HG03159 (cell line): ENCODE data around the gene NOL3.

Experiments
- ATAC-seq: cut with Tn5 transposase; IDR thresholded peaks from one replicate; pipeline ENCODE4 v1.9.1; 2021; ENCODE audit warnings: mild to moderate bottlenecking, moderate library complexity; ENCODE audit not compliant: unreplicated experiment

Gene NOL3

DNA sequence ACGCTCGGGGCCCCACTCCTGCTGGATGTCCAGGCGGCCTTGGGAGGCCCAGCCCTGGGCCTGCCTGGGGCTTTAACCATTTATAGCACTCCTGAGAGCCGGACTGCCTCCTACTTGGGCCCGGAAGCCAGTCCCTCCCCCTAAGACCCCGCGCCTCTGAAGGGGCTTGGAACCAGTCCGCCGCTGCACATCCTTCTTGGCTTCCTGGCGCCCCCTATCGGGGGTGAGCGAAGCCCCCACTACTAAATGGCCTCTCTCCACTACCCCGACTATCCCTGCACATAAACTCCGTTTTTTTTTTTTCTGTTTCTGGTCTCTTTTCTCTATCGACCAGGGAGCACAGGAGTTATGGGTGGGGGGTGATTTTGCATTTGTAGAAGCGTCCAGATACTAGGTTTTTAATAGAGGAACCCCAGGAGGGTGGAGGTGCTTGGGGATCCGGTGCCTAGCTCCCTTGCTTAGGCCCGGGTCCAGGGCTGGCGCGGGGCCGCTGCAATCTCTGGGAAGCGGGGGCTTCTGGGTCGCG, 633 bp upstream of the NOL3 start:
- ATAC-seq = no peak

DNA sequence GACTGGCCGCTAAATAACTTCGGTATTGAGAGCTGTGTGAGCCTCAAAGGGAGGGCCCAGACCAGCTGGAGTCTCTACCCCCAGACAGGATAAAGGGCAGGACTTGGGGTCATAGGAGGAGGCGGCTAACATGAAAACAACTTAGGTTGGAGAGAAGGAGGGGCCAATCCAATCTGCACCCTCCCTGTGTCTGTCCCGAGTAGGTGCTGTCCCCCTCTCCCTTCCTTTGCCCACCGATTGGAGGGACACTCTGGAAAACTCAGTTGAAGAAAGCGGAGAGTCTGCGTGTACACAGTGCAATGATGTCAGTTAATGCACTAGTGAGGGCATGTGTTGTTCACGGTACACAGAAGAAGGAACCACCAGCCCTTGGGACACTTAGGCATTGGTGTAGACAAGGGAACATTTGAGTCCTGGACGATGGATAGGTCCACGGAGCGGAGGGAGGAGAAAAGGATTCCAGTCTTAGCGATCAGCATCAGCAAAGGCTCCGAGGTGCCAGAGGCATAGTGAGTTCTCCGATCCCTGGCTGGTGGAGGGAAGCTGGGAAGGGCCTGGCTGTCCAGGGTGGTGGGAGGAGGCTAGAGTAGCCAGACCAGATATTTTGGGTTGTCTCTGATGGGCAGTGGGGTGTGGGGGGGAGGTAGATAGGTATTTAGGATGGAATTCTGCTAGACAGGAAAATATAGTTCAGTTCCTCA, 761 bp downstream of the NOL3 start:
- no peak for ATAC-seq

DNA sequence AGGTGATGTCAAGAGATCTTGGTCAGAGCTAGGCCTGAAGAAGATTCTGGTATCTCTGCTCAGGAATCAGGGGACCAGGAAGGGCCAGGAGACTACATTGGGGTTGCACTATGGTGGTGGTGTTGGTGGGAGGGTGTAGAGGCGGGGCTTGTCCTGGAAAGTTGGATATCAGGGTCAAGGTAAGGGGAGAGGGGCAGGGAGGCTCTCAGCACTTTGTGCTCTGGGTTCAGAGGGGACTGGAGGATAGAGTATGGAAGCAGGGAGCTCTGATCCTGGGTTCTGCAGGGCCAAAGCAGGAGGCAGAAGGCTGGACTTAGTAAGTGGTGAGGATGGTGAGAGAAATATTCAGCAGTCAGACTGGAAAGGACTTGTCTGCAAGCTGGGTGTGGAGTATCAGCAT, 3.0 kb downstream of the NOL3 start:
- ATAC-seq = no peak

GRCh38 chr16:67173808-67174705, 3.7 kb downstream of the NOL3 start:
- no peak for ATAC-seq

GRCh38 chr16:67174706-67175231, 4.4 kb downstream of the NOL3 start:
- no peak for ATAC-seq

DNA sequence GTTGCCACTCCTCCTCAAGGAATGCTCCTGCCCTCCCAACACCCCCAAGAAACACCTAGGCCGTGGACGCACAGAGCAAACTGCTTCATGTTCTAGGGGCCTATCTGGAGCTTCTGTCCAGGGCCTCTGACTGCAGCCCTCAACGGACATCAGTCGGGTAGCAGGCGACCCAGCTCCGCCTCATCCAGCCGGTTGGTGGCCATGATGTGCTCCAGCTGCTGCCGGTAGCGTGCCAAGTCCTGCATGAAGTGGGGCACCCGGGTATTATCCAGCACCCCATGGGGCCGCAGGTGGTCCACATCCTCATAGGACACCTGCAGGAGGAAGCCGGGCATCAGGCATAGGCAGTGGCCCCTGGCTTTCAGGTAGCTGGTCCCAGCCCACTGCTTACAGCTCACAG, 6.3 kb downstream of the NOL3 start:
- ATAC-seq = no peak

GRCh38 chr16:67177743-67178699, 7.7 kb downstream of the NOL3 start:
- ATAC-seq = no peak

GRCh38 chr16:67179421-67180080, 9.2 kb downstream of the NOL3 start:
- ATAC-seq = no peak

DNA sequence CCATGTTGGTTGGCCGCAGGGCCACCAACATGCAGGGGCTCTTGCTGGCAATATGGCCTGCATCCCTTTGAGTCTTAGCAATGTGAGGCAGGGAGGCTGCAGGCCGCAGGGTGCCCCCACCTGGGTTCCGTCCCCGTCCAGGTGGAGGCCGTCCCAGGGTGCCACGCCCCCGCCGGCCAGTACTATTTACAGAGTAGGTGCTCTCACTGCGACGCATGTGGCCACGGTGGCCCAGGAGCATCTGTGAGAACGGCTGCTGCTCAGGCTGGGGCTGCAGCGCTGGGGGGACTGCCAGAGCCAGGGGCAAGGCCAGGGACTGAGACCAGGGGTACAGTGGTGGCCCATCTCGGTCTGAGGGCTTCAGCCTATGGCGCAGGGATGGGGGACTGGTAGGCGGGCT, 9.8 kb downstream of the NOL3 start:
- ATAC-seq = no peak

- ATAC-seq = no peak
These were observed 11.0 kb downstream of the NOL3 start for GRCh38 chr16:67181346-67181745.

DNA sequence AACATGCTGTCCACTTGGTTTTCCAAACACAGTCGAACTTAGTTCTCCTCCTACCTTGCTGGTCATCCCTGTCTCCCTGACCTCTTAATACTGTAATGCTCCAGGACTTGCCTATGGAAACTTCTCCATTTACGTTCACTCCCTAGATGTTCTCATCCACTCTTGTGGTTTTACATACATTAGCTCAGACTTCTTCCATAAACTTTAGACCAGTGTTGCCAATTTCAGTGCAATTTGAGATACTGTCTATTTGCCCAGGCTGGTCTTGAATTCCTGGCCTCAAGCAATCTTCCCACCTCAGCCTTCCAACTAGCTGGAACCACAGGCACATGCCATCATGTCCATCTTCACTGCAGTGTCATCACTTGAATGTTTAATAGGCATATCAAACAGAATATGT, 11.9 kb downstream of the NOL3 start:
- no peak for ATAC-seq

DNA sequence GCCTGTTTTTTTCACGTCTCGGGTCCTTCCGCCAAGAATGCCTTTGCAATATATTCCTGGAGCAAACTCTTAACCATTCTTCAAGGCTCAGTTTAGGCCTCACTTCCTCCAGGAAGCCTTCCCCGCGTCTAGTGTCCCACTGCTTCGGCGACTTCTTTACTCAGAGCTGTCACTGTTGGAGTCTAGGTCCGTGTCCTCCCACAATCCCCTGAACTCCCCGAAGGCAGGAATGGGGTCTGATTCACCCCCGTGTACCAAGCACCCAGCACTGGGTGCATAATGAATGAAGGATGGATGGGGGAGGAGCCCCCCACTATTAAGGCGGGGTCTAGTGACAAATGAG, 12.9 kb downstream of the NOL3 start:
- no peak for ATAC-seq

- peak; percentile 92 for ATAC-seq
These were observed 13.5 kb downstream of the NOL3 start, which contains the start of gene MATCAP1 for GRCh38 chr16:67183627-67184452. MATCAP1 (minus strand) TSS chr16:67183963; CDS start chr16:67180610, 3,353 bp downstream.

DNA sequence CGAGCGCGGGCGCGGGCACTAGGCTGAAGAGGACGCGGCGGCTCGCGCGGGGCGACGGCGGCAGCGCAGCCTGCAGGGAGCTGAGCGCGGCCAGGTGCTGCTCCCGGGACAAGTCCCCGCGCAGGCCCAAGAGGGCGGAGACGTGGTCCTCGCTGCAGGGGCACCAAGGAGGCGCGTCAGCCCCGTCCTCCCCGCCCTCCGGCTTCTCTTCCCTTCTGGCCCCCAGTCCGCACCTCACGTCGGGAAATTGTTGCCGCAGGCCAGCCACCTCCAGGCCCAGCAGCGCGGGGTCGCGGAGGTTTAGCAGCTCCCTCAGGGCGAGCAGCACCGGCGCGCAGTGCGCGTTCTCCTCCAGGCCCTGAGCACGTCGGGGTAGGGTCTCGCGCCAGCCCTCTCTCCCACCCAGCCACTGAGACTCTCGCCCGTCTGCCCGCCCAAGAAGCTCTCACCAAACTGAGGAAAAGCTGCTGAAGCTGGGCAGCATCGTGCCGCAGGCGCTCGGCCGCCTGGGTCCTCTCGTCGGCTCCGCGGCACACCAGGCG, 14.2 kb downstream of the NOL3 start:
- no peak for ATAC-seq

DNA sequence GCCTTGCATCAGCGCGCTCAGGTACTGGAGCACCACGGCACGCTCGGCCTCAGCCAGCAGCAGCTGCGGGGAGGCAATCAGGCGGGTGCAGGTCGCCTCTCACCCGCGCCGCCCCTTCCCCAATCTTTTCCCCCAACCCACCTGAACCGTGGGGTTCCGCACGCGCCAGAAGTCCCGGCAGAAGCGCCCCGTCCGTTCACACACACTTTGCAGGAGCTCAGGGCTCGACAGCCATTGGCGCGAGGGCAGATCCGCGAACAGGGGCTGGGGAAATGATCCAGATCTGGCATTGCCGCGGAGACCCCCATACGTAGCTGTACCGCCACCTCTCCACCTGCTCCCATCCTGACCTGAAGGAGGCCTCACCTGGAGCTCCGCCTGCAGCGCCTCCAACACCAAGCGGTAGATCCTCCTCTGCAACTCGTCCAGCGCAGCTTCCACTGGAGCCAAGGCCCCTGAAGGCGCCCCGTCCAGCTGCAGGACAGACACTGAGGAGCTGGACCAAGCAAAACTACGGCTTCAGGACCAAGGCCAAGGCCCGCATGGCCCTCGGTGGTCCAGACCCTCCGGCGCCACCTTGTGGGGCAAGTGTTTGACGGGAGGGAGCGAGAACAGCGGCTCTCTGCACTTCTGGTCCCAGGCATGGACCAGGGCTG, 14.8 kb downstream of the NOL3 start:
- no peak for ATAC-seq

GRCh38 chr16:67185651-67186134, 15.4 kb downstream of the NOL3 start:
- no peak for ATAC-seq

- no peak for ATAC-seq
These were observed 16.2 kb downstream of the NOL3 start for GRCh38 chr16:67186550-67186950.

DNA sequence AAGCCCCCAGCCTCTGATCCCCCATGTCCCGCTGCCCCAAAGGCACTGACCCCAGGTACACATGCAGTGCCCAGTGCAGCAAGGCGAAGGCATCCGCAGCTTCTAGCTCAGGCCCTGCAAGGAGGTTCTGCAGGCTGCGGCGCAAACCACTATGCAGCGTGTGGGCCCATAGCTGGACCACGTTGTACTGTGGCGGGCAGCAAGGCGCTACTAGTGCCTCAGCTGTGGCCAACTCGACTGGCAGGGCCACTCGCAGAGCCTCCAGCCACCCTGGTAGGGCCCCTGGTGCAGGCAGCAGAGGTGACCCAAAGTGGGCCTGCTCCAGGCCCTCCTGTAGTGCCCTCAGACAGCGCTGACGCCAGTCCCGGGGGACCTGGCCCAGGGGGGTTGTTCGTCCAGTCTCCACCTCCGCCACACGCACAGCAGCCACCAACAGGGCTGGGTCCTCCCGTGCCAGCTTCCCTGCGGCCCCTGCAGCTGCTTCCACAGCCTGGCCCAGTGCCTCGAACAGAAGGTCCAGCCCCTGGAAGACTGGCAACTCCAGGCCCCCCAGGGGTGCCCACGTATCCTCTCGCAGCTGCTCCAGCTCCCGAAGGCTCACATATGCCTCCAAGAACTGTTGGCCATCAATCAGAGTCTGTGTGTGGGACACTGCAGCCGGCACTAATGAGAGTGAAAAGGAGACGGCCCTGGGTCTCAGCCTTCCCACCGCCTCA, 17.0 kb downstream of the NOL3 start:
- no peak for ATAC-seq
